A172 (cell line): Measurements from ENCODE around the gene FGF1. TPM values are rescaled to one million over a fixed set of nuclear protein-coding genes. Genes with fewer than 3 reads are reported as not detected.

ENCODE experiments used
- DNase-seq: peaks from one replicate; pipeline ENCODE4 v3.0.0-alpha.2; 2015; ENCODE audit warnings: low spot score
- total RNA-seq: library from RNA; depleted of rRNA; stranded (reverse); fragments of >200 nt; shearing (Covaris generic); gene quantifications from 2 replicates; pipeline ENCODE4 v1.2.3, GENCODE V29; 2014; rRNA removed

The FGF1 gene
- total RNA-seq, 1 experiment from 2014 or later: 1.2 TPM

DNA sequence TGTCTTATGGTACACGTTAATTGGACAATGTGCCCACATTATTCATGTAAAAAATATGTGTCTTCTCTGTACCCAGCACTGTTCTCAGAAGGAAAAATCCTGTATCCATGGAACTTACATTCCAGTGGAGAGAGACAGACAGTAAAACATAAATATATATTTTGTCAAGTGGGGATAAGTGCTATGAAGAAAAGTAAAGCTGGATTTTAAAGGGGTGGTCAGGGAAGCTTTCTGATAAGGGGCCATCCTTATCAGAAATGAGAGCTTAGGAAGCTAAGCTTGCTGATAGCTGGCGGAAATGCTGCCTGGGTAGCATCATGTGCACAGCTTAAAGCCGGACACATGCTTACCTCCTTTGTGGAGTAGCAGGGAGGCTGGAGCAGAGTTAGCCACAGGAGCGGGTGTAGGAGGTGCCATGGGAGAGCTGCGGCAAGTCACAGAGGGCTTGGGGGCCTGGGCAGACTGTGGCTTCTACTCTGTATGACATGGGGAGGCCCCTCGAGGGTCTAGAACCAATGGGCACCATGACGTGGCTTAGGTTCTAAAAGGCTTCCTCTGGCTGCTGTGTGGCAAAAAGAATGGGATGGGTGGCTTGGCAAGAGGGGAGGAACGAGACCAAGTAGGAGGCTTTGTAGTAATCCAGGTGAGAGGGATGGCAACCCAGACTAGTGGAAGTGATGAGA lies 141.7 kb downstream of the FGF1 start:
- DNase-seq: peak; percentile 22

DNA sequence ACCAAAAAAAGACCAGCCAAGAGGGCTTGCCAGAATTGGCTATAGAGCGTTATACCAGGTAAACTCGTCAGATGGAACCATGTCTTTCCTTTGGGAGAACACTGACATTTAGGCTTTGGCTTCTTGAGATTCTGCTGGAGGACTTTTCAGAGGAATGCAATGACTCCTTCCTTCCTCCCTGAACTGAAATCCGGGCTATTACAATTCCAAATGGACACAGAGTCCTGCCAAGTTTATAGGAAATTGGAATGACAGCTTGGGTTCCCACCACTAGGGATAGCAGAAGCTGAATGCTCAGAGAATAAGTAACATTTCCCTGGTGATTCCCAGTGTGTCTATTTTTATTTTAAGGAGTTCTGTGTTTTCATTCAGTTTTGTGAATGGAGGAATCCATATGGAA lies 143.0 kb downstream of the FGF1 start:
- DNase-seq: no peak

Other genes starting within 250 kb of the FGF1 start
- gene ARHGAP26, start 84.3 kb upstream of the FGF1 start, total RNA-seq: 1.6 and 3.8 TPM in 2 replicates